ENCODE data around the gene RBSN.
A peak's percentile ranks its signal among the peaks of the same experiment; 100 is the strongest.

RBSN gene

DNA sequence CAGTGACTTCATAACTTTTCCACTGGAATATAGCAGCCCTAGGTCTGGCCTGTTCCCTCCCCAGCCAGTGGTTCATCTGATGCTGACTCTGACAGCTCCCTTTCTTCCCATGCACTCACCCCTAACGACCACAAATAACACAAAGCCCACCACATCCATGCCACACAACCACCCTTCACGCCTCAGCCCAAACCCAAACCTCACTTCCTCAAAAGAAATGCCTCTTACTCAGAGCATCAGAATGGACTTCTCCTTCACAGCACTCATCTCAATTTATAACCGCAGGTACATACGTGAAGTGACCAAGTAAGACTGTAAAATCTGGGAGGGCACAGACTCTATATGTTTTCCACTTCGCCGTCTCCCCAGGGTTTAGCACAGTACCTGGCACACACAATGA lies 1.1 kb downstream of the RBSN start:
- no peak for DNase-seq

DNA sequence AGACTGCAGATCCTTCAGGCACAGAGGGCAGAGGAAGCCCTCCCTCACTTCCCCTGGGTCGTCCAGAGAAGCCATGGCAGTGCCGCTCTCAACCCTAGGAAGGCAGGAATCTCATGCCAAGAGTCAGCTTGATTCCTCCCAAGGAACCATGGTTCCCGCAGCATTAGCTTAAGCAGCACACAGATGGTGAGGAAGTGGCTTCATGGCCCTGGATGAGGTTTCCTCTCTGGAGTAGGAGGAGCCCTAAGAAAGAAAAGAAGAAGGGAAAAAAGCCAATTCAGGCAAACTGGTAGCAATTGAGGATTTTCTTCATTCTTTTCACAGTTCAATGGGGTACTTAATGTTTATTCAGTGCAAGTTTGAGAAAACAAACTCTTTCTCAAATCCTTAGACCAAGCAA lies 2.9 kb downstream of the RBSN start:
- no peak for DNase-seq

DNA sequence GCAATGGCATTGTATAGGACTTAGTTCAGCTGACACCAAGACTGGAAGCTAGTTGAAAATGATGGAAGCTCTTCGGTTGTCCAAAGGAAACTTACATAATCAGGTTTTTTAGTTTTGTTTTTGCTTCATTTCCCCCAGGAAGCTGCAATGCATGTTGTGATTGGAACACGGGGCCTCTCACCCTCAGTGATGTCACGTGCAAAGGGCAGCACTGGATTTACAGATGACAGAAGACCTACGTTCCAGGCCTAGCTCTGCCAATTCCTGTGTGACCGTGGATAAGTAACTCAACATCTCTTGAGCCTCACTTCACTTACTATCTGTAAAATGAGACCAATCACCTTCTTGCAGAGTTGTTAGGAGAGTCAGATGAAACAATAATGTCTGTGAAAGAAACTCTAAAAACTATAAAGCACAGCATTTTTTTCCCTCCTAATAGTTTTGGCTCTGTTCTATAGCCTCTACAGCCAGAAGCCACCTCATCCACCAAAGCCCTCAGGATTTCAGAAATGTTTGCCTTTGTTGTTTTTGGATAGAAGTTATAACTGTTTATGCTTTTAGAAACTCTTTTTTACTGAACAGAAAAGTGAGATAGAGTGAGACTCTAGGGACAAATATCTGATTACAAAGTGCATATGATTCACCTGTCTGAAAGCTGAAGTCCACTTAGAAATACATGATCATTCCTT lies 4.6 kb downstream of the RBSN start:
- DNase-seq = no peak

DNA sequence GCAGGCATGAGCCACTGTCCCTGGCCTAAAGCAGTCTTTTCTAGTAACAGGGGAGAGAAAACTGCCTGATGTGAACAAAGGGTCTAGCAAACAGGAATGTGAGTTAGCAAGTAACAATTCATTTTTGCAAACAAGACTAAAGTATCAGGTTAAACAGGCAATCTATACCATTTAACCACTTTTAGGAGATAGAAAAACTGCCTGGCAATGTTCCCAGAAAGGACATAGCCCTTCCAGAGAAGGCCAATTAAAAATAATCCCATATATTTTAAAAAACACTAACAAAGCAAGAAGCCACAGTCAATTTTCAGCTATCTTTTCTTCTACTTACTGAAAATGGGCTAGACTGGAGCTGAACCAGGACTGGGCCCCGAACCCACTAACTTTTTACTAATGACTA lies 6.3 kb downstream of the RBSN start:
- no peak for DNase-seq

DNA sequence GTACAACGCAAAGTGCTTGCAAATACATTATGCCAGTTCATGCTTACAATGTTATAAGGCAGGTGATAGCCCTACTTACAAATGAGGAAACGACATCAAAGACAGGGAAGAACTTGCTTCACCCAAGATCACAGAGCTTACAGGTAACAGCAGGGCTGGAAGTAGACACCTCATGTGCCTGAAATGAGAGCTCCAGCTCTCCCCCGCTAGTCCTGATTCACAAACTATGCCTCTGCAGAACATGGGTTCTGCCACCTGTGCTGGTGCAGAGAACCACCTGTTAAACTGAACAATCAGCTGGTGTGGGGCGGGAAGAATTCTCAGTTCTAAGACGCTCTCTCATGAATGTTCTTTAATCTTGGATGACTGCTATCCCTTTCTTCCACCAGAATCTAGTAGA lies 7.4 kb downstream of the RBSN start:
- no peak for DNase-seq

DNA sequence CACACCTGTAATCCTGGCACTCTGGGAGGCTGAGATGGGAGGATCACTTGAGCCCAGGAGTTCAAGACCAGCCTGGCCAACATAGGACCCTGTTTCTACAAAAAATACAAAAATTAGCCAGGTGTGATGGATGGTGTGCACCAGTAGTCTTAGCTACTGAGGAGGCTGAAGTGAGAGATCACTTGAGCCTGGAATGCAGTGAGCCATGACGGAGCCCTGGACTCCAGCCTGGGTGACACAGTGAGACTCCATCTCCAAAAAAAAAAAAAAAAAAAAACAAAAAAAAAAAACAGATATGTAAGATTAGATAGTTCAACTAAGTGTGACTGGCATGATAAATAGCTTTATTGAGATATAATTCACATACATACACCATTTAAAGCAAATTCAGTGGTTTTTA lies 9.7 kb downstream of the RBSN start:
- DNase-seq = no peak

DNA sequence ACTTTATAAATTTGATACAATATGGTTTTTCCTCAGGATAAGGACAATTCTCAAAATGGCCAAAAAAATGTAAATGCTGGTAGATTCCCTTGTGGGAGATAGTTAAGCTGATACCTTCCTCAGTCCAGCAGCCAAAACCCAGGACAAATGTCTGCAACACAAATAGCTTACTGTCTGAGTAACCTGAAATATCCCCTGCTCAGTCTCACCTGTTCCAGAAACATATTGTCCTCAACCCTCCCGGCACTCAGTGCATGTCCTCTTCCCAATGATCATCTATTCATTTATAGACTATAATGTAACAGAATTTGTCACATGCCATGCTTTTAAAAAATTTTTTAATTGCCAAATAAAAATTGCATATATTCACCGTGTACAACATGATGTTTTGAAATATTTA lies 12.2 kb downstream of the RBSN start:
- no peak for DNase-seq

DNA sequence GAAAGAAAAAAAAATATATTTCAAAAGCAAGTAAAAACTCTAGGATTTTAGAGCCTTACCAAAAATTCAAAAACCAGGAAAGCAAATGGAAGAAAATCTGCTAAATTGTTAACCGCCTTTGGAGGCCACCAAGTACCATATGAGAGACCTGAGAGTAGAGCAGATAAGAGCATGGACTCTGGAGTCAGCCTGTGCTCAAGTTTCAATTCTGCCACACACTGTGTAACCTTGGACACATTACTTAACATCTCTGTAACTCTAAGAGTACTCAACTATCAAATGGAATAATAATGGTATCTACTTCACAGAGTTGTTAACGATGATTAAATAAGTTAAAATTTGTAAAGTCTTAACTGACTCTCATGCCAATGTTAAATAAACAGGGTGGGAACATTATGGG lies 12.7 kb downstream of the RBSN start:
- DNase-seq = no peak

DNA sequence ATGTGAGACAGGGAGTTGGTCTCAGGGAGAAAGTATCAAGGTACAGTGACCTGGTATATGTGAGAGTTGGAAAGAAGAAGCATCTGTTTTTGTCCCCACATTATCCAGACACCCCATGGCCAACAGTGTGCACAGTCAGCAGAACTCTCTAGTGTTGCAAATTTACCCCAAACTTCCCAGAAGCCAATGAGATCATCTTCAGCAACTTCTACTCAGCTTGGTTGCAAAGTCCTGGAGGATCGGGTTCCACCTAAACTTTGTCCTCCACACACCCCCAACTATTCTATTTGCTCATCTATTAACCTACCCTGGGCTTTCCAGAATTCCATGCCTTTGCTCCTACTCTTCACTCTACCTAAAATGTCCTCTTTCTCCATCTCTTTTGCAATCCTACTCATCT lies 15.7 kb downstream of the RBSN start:
- DNase-seq = no peak

DNA sequence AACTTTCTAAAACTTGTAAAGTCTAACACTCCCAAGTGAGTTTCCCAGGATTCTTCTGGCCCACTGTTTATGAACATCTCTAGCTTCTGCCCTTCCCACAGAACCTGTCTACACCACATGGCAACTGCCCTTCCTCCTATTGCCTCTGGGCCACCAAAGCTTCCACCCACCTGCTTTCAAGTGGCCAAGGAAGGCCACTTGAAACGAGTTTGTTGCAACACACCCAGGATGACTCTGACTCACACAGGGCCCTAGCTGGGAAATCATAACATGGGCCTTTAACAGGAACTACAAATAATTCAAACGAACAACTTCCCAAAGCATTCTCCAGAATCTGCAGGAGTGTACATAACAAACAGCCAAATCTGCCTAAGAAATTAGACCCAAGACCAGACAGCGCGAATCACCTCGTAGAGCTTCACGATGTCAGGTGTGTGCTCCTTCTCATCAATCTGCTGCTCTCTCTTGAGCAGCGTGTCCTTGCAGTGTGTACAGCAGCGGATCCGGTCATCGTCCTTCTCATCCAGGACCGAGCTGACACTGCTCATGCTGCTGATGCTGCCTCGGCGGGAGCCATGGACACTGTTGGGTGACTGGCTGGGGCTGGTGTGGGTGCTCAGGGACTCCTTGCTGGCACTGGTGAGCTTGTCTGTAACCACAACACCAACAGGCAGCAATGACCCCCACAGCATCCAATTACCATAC lies 16.8 kb downstream of the RBSN start:
- no peak for DNase-seq

DNA sequence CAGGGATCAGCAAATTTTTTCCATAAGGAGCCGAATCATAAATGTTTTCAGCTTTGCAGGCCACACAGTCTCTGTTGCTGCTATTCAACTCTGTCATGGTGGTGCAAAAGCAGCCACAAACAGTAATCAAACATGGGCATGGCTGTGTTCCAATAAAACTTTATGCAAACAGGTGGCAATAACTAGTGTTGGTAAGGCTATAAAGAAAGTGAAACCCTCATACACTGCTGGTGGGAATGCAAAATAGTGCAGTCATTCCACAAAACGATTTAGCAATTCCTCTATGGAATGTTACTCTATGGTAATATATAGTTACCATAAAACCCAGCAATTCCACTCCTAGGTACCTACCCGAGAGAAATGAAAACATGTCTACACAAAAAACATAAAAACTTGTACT lies 19.9 kb downstream of the RBSN start:
- DNase-seq = no peak

DNA sequence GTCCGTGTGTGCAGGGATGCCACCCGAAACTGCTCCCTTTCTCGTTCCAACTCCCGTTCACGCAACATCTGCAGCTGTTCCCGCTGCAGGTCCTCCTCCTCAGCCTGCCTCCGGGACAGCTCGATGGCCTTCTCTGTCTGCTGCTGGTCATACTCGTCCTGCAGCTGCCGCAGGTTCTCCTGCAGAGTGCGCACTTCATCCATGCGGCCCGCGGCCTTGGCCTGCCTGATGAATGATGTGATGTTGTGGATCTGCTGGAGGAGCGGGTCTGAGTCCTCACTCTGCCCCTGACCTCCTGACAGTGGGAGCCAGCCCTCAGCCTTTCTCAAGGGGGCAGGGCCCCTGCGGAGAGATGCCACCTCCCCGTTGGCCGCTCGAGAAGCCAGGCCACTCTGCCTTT lies 24.4 kb downstream of the RBSN start:
- no peak for DNase-seq

DNA sequence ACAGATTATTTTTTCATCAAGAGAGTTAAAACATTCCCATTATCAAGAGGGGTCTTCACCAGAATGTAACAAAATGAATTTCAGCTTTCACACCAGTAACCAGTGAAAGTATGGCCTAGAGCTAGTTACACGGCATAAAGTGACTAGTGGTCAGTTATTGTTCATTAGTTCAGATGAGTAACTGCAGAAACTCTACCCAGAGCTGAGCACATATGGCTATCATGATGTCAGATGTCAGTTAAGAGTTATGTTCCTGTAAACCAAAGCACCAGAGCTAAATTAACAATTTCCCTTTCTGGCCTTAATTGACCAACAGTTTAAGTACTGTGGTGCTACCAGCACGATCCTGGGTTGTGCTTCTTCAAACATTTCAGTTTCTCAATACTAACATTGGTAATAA lies 27.2 kb downstream of the RBSN start:
- no peak for DNase-seq

DNA sequence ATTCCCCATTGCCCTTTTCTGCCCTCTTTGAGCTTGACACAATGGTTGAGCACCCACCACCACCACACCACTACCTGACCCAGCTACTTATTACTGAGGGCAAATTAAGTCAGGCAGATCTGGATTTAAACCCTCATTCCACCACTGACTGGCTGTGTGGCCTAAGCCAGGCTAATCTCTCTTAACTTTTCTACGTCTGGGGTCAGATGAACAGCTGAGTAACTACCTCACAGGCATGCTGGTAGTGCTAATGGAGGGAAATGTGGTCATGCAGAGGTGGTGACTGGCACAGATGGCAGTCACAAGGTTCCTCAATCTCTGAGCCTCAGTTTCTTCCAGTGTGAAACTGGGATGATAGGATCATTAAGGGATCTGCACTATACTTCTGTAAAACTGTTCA lies 29.5 kb downstream of the RBSN start:
- no peak for DNase-seq

DNA sequence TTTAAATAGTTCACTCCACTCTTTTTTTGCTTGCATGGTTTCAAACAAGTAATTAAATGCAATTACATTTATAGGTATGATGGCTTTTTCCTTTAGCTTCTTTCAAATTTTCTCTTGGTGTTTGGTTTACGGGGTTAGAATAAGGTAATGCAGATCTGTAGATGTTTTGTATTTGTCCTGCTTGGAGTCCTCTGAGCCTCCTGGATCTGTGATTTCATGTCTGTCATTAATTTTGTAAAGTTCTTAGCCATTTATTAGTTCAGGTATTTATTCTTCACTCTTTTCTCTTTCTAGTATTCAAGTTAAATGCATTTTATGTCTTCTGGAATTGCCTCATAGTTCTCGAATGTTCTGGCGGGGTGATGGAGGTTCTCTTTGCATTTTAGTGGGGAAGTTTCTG lies 32.5 kb downstream of the RBSN start:
- no peak for DNase-seq

DNA sequence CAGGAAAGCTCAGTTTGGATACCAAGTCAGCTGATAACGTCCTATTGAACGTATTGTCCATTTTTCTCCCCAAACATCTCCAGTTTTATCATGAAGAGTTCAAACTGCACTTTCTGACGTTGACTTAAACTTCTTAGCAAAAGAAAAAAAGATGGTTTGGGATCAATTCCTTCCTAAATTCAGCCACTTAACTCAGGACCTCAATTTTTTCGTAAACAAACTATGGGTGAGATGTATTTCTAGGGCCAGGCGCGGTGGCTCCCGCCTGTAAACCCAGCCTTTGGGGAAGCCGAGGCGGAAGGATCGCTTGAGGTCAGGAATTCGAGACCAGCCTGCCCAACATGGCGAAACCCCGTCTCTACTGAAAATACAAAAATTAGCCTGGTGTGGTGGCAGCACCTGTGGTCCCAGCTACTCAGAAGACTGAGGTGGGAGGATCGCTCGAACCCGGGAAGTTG lies 33.4 kb downstream of the RBSN start:
- DNase-seq = no peak

DNA sequence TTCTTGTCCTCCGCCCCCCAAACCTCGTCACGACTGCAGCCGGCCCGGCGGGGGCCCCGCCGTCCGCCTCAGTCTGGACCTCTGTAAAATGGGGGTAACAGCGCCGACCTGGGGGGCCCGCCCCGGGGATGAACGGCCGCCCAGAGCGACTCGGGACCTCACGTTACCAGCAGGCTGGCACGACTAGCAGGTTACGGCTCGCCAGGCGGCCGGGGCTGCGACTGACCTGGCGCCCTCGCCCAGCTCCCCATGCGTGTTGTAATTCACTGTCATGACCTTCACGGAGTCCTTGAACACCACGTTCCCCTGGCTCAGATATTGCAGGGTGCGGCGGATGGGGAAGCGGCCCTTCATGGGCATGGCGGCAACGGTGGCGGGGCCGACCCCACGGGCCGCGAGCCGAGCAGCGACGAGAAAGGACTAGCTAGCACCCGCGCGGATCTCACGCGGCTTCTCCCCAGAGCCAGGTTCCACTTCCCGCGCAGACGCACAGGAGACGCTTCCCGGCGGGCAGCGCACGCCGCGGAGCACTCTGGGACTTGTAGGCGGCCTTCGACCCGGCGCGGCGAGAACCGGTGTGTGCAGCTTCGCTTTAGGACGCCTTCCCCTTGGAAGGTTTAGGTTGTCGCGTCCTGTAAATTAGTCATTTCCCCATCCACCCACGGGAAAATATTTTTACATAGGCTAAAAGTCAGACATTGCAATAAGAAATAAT lies 34.0 kb downstream of the RBSN start, which contains the start of gene MRPS25:
TSS of gene MRPS25 (minus strand) at position 481 of the 715 bp plus-strand sequence. CDS start at position 360, 121 bp downstream.
- peak; percentile 93 for DNase-seq

DNA sequence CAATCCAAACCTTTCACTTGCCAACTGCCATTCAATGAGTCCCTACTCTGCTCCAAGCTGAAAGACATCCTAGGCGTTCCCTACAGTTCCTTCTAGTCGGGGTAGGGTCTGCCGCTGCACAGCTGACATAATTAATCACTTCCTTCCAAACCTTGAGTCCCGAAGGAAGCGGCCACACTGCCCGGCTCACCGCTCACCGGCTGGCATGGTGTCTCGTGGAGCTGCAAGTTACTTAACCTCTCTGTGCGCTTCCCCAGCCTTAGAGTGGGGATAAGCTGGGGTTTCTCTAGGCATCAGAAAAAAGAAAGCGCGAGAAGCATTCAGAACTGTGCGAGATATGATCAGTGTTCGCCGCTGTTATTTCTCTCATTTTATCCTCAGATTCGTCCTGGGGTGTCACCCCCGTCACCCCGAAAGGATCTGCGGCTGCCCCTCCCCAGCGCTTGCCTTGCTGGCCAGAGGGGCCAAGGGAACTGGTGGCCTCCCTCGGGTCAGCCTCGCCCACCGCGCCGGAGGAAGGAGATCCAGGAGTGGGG lies 34.6 kb downstream of the RBSN start:
- DNase-seq = no peak

DNA sequence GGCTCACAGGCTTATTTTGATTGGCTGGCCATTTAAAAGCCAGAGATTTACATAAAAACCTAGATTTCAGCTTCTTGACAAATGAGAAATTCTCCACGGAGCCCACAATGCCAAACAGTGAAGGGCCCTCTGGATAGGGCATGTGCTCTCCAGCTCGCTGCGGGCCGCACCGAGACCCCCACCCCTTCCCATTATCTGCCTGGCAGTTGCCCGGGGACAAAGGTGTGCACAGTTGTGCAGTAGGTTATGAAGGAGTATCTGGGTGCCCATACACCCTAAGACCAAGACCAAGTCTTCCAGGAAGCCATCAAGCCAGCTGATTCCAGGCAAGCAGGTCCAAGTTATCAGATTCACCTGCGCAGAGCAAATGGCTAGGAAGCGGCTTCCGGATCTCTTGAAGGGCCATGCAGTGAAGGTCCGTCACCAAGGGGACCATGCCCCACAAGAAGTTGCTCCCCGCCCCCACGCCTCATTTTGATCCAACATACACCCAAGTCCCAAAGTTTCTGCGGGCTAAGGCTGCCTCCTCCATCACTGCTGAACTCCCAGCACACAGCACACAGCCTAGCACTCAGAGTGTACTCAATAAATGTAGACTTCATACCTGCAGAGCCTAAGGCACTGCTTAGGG lies 35.2 kb downstream of the RBSN start:
- no peak for DNase-seq

DNA sequence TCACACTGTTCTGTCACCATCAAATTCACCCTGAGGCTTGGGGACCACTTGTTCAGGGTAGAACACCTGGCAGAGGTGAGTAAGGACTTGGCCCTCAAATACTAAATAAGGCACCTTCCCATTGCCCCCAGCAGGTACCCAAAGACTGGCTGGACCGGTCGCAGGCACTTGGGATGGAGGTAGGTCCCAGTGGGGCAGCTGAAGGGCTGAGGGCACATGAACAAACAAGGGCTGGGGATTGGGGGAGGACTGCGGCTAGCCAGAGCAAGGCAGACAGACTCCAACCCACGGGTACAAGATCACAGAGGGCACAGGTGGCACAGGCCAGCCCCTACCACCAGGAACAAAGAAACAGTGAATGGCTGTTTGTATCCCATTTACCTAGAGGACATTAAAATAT lies 35.7 kb downstream of the RBSN start:
- no peak for DNase-seq

DNA sequence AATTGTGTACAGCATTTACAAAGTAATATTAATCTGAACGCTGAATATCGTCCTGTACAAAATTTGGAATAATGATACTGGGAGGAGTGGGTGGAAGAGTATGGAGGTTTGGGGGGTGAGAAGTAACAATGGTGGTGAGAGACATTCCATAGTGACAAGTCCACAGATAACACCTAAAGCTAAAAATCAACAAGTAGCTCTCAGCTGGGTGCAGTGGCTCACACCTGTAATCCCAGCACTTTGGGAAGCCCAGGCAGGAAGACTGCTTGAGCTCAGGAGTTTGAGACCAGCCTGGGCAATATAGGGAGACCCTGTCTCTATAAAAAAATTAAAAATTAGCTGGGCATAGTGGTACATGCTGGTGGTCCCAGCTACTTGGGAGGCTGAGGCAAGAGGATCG lies 38.9 kb downstream of the RBSN start:
- no peak for DNase-seq

DNA sequence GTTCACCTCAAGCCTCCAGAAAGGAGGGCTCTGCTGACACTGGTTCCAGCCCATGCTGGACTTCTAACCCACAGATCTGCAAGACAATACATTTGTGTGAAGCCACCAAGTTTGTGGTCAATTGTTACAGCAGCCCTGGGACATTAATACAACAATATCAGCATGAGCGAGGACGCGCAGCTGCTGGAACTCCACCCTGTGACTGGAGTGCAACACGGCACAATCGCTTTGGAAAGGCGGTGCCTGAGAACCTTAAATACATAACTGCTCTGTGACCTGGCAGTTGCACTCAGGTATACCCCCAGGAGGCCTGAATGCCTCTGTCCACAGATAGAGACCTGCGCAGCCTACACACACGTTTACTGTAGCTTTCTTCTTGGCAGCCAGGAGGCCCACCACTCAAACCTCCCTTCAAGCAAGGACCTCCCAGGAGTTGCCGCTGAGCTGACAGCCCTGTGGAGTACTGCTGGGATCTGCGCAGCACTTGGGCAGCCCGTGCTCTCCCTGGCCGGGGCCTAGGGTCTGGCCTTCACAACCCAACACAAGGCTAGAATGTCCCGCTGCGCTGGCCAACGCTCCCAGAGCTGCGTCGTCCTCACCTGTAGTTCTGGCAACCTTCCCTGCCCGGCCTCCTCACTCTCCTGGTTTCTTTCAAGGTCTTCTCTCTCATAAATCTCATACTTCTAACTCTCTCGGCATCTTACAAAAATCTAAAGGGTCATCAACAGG lies 42.1 kb downstream of the RBSN start:
- no peak for DNase-seq
